GM18517 (cell line): ENCODE data around the gene GATAD2B.

ENCODE experiments used
- ATAC-seq: cut with Tn5 transposase; IDR thresholded peaks from one replicate; pipeline ENCODE4 v1.9.1; 2021; ENCODE audit warnings: mild to moderate bottlenecking, moderate library complexity; ENCODE audit not compliant: unreplicated experiment

The GATAD2B gene

DNA sequence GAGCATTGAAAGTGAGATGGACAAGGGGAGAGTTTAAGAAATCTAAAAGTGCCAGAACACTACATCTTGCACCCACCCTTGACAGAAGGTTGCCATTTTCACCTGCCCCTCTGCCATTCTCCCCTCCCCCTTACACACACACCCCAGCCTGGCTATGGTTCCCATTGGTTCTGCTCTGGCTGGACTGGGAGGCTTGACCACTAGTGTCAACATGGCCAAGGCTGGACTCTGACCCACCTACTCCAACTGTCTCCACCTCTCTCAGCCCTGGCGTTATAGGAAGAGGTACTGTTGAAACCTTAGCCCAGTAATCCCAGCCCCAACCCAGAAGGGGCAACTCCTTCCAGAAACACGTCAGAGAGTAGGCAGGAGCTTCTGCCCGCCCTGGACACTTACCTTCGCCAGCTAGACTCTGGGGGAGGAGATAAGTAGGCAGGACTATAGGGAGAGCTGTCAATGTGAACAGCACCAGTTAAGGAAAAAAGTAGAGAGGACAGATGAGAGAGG, 31.1 kb upstream of the GATAD2B start:
- ATAC-seq = no peak

DNA sequence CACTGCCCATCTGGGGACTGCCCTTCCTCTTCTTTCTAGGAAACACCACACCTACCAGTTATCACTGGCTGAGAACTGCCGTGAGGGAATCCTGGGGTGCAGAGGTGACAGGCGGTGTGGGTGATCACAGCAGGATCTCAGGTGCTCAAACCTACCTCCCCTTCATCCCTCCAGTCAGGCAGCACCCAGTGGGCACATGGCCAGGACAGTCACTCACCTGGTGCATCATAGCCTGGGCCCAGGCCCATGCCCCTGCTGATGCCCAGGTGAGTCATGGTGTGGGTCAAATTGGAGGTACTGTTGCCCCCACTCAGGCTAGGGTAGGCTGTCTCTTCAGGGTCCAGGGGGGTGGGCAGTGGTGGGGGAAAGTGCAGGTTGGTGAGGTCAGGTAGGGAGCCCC, 29.0 kb upstream of the GATAD2B start:
- no peak for ATAC-seq

DNA sequence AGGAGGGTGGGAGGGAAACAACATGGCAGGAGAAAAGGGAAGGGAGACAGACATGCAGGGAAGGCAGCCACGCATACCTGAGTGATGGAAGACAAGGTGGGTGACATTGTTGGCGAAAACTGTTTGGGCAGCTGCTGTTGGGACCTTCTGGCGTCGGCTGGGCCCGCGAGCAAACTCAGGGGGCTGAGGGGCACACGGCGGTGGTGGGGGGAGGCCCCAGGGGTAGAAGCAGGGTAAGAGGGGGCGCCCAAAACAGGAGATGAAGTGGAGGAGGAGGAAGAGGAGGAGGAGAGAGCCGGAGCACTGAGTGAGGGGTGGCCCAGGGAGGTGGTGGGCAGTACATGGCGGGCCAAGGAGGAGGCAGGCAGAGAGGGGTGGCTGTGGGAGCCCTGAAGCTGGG, 28.4 kb upstream of the GATAD2B start:
- ATAC-seq = no peak

DNA sequence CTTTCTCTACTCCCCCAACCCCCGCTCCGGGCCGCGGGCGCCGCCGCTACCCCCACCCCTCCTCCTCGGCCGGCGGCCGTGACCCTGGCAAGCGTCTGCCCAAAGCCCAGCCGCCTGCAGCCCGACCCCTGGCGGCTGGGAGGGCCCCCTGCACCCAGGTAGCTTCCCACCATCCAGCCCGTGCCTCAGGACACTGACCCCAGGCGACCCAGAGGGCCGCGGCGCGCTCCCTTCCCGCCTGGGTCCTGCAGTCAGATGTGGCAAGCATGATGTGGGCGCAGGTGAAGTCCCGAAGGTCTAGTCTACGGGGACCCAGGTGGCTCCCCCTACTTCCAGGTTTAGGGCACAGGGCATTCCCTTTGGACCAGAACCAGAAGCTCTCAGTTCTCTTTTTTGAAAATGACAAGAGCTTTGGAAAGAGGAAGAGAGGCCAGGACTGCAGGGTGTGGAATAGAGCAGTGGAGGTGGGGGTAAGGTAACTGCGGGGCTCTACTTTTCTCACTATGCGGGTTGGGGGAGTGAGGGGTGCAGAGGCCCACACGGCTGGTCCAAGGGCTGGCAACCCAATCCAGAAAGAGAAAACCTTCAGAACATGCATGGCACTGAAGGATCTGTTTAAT, 24.0 kb upstream of the GATAD2B start, which contains the start of gene DENND4B:
Gene DENND4B (minus strand): TSS at position 97 of the 620 bp plus-strand sequence. CDS start 2,344 bp downstream, outside the sequence.
- ATAC-seq = peak; percentile 43

DNA sequence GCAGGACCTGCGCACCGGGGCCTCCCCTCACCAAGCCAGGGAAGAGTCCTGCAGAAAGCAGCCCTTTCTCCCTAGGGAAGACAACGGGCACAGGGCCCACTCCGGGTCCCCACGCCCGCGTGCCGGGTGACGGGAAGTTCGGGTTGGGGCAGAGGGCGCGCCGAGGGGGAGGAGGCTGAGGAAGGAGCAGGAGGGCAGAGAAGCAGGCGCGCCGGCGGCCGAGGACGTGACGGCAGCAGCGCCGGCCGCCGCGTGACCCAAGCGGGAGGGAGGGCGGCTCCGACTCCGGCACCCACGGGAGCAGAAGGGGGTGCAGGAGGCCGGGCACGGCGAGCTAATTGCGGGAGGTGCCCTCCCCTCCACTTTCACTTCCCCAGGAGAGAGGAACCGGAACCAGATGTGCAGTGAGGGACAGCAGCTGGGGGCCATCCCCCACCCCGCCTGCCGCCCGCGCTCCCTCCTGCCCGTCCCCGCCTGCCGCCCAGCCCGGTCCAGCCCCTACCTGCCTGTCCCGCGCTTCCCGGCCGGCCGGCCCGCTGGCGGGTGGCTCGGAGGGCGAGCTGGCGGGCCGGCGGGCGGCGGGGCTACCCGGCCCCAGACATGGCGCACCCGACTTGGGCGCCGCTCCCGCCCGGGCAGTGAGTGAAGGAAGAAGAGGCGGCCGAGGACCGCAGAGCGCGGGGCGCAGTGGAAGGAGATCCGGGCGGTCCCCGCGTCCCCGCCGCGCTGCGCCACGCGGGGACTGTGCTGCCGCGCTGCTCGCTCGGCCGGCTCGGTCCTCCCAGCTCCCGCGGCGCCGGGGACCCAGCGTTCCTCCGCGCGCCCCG, 23.2 kb upstream of the GATAD2B start:
- peak; percentile 82 for ATAC-seq

DNA sequence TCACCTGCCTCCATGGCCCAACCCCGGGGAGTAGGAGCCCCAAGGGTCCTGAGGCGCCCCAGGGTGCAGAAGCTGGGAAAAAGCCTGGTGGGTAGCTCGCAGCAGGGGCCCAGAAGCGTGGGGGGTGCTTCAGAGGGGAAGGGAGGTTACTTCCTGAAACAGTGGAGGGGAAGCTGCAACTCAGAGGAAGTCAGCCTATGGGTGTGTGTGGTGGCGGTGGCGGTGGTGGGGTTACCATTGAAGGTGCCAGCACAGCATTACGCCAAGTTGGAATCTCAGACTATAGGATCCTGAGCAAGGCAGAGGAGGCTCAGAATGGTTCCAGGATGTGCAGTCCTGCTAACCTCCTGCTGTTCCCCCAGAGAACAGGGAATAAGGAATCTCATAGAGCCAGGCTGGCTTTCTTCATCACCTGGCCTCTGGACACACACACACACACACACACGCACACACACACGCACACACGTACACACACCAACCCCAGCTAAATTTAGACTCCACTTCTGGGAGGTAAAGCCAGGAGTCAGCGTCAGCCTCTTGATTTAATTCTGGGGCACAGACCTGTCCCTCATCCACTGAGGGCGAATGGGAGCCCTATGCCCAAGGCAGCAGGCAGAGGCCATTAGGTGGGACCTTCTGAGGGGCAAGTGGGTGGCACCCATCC, 22.5 kb upstream of the GATAD2B start:
- no peak for ATAC-seq

DNA sequence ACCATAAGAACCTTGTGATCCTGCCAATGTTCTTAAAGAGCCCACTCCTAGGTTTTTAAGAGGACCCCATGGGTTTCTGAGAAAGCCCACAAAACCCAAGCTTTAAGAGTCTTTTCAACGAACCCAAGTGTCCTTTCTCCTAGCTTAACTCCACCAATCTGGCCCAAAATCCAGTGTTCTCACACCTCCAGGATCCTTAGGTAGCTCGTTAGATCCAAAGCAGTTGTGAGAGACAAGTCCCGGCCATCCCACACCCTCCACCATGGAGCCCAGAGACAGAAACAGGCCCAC, 22.0 kb upstream of the GATAD2B start:
- ATAC-seq = no peak

DNA sequence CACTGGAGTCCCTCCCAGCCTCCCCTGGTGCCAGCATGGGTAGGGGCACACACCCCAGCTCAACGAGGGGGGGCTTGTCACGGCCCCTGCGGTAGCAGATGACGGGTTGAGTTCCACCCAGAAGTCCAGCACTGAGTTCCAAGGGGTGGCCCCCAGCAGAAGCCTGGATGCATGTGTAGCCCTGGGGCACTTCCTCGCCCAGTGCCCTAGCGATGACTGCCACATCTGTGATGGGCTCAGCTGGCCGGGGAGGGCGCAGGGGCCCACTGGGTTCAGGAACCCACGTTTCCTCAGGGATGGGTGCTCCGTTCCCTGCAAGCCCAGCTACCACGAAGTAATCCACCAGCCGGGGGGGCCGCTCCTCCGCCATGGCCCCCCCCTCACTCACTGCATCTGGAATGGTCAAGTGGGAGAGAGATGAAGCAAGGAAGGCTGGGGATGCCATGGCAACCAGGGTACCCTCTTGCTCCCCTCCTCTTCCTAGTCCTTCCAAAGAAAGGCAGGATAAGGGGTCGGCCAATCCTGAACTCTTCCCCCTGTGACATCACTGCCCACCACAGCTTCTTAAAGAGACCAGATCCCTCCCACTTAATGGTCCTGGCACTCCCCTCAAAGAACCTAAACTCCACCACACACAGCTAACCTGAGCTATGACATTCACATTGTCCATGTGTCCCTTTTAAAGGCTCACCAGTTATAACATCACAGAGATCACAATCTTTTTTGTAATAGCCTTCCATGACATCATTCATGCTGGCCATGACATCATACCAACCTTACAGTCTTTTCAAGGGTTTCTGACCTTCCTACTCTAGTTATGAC, 21.4 kb upstream of the GATAD2B start:
- ATAC-seq = no peak

DNA sequence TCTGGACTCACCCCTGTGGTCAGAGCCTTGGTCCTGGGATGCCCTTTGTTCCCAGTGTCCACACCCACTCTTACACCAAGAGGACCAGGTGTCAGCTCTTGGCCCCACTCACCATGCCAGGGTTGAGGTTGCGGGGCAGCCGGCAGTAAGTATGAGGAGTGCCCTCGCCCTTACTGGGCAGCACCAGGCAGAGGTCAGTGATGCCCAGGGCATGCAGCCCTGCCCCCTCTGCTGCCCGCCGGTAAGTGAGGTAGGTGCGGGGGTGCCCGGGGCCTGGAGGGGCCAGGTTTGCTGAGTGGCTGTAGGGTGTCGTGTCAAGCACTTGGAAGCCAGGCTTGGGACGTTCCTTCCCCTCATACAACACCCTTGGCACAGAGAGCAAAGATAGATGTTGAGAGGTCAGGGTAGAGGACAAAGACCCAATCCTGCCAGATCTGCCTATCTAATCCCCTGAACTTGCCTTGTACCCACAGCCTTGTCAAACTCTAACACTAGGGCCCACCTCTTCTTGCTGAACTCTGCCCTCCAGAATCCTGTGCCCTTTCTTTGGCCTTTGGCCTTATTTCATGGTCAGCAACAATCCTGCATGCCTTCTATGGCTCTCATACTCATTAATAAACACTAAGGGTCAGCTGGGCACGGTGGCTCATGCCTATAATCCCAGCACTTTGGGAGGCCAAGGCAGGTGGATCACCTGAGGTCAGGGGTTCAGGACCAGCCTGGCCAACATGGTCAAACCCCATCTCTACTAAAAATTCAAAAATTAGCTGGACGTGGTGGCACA, 20.2 kb upstream of the GATAD2B start:
- no peak for ATAC-seq

DNA sequence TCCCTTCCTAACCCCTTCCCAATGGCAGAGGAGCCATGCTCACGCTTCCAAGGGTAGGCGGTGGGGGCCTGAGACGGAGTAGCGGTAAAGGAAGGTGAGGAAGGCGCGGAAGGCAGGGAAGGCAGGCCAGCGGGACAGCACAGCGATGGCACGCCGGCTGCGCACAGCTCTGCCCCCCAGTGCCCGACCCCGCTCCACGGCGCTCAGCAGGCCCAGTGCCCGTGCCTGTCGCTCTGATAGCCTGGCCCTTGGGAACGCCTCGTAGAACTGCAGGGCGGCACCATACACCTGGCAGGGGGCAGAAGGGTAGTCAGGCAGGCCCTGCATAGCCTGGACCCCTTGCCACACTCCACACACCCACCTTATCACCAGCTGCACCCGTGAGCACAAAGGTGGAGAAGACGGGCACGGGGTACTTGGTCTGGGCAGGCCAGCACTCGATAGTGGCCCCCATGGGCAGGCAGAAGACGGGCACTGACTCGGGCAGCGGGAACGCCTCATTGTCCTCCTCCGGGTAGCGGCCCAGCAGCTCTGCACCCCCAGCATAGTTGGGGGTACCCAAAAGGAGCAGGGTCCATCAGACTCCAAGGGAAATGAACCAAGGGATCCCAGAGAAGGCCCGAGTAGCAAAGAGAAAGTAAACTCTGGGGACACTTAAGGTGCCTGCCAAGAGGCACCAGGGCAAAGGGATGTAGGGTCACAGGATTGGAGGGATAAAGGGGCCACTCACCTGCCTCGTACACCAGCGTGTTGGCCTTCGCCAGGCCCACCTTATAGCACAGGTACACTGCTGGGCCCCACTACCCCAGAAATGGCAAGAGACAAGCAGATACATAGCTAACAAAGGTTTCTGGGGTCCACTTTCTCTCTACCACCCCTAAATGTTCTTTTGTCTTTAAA, 19.3 kb upstream of the GATAD2B start:
- no peak for ATAC-seq

DNA sequence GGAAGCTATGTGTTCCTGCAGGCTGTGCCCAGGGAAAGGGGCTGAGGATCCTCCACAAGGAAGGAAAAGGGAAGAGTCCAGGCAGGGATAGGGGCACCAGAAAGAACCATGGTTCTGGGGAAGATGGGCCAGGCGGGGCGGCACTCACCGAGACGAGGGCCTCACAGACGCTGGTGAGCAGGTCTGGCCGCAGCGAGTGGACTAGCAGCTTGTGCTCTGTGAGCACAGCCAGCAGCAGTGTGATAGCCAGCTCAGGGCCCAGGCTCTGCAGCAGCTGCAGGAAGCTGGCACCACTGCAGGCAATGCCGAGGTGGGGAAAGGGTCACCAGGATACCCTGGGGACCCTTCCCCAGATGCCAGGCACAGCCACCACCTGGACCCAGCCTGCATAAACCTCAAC, 18.0 kb upstream of the GATAD2B start:
- ATAC-seq = no peak

DNA sequence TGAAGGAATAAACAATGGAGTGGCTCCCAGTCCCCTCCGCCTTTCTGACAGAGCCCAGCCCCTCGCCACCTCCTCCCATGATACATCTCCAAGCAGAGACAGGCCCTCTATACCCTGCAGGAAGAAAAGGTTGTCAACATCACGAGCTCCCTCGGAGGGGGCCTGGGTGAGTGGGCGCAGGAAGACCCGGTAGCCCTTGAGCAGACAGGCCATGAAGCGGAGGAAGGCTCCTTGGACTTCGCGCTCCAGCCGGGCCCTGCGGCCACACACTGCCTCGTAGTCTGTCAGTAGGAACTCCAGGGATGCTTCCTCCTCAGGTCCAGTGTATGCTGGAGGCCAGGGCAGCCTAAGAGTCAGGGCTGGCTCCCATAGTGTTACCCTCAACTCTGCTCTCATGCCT, 16.7 kb upstream of the GATAD2B start:
- ATAC-seq = no peak

DNA sequence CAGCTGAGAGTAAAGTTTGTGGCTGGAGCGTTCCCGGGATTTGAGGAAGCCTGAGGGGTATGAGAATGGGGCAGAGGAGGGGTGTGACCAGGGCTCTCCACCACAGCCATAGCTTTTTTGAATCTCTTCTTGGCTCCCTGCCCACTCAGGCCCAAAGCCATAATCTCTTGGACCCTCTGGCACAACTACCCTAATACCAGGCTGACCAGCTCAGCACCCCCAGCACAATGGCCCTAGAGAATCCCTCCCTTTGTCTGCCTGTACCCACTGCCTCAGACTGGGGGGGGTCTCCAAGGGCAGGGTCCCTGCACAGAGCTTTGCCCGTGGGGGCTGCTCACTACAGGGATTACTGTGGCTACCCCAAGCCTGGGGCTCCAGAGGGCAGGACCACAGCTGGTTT, 16.2 kb upstream of the GATAD2B start:
- no peak for ATAC-seq

DNA sequence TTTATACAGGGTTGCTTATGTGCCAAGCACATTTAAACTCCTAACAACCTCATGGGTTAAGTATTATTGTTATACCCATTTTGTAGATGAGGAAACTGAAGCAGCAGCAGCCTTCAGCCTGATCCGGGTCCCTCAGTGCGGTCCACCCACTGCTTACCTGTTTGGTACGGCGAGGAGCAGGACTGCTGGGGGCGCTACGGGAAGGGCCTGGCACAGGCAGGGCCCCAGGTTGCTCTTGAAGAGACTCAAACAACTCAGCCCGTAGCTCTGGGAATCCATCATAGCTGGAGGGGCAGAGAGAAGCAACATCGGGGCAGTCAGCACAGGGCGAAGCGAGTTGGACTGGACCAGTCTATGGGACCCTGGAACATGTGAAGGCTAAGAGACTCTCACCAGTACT, 14.6 kb upstream of the GATAD2B start:
- ATAC-seq = no peak

DNA sequence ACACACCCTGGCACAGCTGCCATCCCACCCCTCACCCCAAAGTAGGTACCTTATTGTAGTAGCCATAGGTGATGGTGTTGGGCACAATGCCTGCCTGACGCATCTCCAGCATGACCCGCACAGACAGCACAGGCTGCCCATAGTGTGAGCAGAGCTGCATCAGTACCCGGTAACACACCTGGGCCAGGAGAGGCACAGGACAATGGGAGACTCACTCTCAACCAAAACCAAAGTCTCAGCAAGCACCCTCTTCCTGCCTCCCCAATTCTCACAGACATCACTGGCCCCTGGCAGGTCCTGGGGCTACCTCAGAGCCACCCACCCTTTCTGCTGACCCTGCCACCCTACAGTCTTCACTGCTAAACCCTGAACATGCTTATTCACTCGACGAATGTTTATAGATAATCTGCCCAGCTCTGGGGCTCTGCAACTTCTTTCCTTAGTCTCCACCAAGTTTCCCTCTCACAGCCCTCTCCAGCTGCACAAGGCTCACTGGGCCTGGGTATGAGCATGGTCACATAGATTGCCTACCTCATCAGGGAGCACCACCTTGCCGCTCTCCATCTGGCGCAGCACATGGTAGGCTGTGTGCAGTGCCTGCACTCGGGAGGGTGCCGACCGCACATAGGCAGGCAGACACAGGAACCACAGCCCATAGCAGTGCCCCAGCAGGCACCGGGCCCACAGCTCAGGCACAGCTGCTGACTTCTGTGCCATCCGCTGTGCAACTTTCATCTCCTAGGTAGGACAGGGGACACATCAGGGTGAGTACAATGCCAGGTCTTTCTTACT, 13.4 kb upstream of the GATAD2B start:
- ATAC-seq = no peak

DNA sequence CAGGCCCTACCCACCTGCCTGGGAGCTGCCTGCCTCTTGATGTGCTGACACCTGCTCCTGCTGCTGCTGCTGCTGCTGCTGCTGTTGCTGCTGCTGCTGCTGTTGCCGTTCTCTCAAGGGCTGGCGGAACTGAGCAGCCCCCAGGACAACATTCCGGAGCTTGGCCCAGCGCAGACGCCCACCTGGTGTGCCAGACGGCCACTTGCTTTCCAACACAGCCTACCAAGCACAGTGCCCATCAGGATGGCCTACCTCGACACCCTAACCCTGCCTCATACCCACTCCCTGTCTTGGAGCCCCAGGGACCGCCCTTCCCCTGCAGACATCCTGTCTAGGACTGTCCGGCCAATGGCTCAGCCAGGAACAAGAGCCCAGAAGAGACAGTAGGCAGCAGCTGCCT, 12.0 kb upstream of the GATAD2B start:
- ATAC-seq = no peak

DNA sequence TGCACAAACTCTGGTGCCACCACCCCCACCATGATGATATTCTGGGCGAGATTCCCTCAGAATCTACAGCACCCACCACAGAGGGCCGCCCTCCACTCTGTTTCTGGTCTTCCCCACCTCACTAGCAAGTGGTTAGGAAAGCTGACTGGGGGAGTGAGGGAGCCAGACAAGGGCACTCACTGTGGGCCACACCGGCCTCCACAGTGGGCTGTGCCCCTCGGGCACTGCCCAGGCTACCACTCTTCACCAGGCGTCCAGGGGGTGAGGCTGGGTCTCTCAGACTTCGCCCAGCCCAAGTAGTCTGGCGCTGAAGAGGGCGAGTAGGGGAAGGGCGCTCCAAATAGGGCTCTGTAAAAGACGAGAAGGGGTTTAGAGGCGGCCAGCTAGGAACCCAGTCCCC, 11.2 kb upstream of the GATAD2B start:
- ATAC-seq = no peak

DNA sequence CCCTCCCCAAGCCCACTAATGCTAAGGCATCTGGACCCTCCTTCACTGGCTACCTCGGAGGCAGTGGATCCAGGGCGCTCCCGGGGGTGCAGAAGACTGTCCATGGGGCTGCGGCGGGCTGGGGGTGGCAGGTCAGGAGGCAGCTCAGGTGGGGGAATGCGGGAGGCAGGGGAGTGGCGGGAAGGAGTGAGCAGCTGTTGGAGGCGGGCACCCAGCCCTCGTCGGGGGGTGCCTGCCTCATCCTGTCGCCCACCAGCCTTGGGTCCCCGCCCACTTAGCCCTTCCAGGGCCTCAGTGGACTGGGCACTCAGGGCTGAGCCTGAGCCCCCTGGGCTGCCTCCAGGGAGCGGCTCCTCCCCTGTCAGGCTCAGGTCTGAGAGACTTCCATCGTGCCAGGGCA, 10.7 kb upstream of the GATAD2B start:
- ATAC-seq = no peak
